Smooth muscle cell (in vitro differentiated cells): ENCODE data around the gene CALML6. TPM values are rescaled to one million over a fixed set of nuclear protein-coding genes. Genes with fewer than 3 reads are reported as not detected.
A peak's percentile ranks its signal among the peaks of the same experiment; 100 is the strongest.

Experiments
- DNase-seq: peaks from one replicate; lab custom pipeline; 2025; ENCODE audit not compliant: unreplicated experiment; lab: John Stamatoyannopoulos, UW
- H2AFZ ChIP-seq: fragments of 200-600 bp; sonication (generic); 2 replicates; pipeline ENCODE4 v1.6.0; 2016; ENCODE audit warnings: antibody characterized with exemption, low read depth, mild to moderate bottlenecking
- H3F3A ChIP-seq: fragments of 200-600 bp; sonication (generic); 2 replicates; pipeline ENCODE4 v1.6.0; 2017; ENCODE audit warnings: antibody characterized with exemption, low read depth
- H3K27ac ChIP-seq: fragments of 200-600 bp; sonication (generic); 2 replicates; pipeline ENCODE4 v1.5.1; 2016; ENCODE audit warnings: low read depth, mild to moderate bottlenecking
- H3K27me3 ChIP-seq: fragments of 200-600 bp; sonication (generic); 2 replicates; pipeline ENCODE4 v1.6.1; 2016; ENCODE audit warnings: low read depth, mild to moderate bottlenecking
- H3K36me3 ChIP-seq: fragments of 200-600 bp; sonication (generic); 2 replicates; pipeline ENCODE4 v1.5.1; 2016; ENCODE audit warnings: low read depth
- H3K4me1 ChIP-seq: fragments of 200-600 bp; sonication (generic); 2 replicates; pipeline ENCODE4 v1.5.1; 2016; ENCODE audit warnings: low read depth
- H3K4me2 ChIP-seq: fragments of 200-600 bp; sonication (generic); 2 replicates; pipeline ENCODE4 v1.6.0; 2016; ENCODE audit warnings: mild to moderate bottlenecking
- H3K4me3 ChIP-seq: fragments of 200-600 bp; sonication (generic); 2 replicates; pipeline ENCODE4 v1.5.1; 2016; ENCODE audit warnings: mild to moderate bottlenecking
- H3K79me2 ChIP-seq: fragments of 200-600 bp; sonication (generic); 2 replicates; pipeline ENCODE4 v1.6.0; 2016; ENCODE audit warnings: low read depth, mild to moderate bottlenecking
- H3K9ac ChIP-seq: fragments of 200-600 bp; sonication (generic); 2 replicates; pipeline ENCODE4 v1.6.0; 2016; ENCODE audit warnings: low read depth
- H3K9me3 ChIP-seq: fragments of 200-600 bp; sonication (generic); replicated peaks from 2 replicates; pipeline ENCODE4 v1.5.1; 2016; ENCODE audit warnings: low read depth
- H4K20me1 ChIP-seq: fragments of 200-600 bp; sonication (generic); 2 replicates; pipeline ENCODE4 v1.6.0; 2016; ENCODE audit warnings: low read depth
- WGBS: methylation state at CpG from one replicate; pipeline ENCODE4 v1.1.7; 2016; ENCODE audit warnings: low lambda C conversion rate; 5-methylcytosine and 5-hydroxymethylcytosine counted together
- polyA plus RNA-seq: library from polyadenylated mRNA; unstranded; fragments of >200 nt; fragmentation: Nextera tagmentation; extraction: Ambion mirVana; gene quantifications from 2 replicates; pipeline ENCODE4 v1.2.1, GENCODE V29; 2016
- total RNA-seq: library from RNA; depleted of rRNA; stranded (reverse); fragments of >200 nt; gene quantifications from 2 replicates; pipeline ENCODE4 v1.2.3, GENCODE V29; 2014
- TF ChIP-seq, protein P1 (sequence below): fragments of 200-600 bp; sonication (generic); IDR thresholded peaks from 2 replicates; pipeline ENCODE4 v1.5.1; 2017; ENCODE audit warnings: borderline replicate concordance, mild to moderate bottlenecking, antibody characterized with exemption; ENCODE audit not compliant: insufficient read depth, poor library complexity, severe bottlenecking

The CALML6 gene
- total and polyA plus RNA-seq, 2 experiments from 2014 or later = 0.18 to 1.3 TPM

GRCh38 chr1:1891349-1892078 lies 23.5 kb upstream of the CALML6 start:
- peak overlapping the region; percentile 87 for H3K9ac ChIP-seq
- H2AFZ ChIP-seq = peak overlapping the region; percentile 72
- no peaks in the 10 kb centered on the region for H3F3A ChIP-seq
- WGBS = 7% methylated on average over 20 of the region's 59 CpGs
- peaks cover 33% of the 10 kb centered on the region for H3K4me1 ChIP-seq
- peak overlapping the region; percentile 94 for H3K4me2 ChIP-seq
- TF ChIP-seq, protein P1, sequence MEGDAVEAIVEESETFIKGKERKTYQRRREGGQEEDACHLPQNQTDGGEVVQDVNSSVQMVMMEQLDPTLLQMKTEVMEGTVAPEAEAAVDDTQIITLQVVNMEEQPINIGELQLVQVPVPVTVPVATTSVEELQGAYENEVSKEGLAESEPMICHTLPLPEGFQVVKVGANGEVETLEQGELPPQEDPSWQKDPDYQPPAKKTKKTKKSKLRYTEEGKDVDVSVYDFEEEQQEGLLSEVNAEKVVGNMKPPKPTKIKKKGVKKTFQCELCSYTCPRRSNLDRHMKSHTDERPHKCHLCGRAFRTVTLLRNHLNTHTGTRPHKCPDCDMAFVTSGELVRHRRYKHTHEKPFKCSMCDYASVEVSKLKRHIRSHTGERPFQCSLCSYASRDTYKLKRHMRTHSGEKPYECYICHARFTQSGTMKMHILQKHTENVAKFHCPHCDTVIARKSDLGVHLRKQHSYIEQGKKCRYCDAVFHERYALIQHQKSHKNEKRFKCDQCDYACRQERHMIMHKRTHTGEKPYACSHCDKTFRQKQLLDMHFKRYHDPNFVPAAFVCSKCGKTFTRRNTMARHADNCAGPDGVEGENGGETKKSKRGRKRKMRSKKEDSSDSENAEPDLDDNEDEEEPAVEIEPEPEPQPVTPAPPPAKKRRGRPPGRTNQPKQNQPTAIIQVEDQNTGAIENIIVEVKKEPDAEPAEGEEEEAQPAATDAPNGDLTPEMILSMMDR = no peak
- peak; percentile 89 for DNase-seq
- H4K20me1 ChIP-seq = peaks cover 36% of the 10 kb centered on the region
- peaks cover 41% of the 10 kb centered on the region for H3K79me2 ChIP-seq
- peak overlapping the region; percentile 84 for H3K4me3 ChIP-seq
- H3K27ac ChIP-seq = peak overlapping the region; percentile 73
- no peaks in the 10 kb centered on the region for H3K36me3 ChIP-seq
- no peaks in the 10 kb centered on the region for H3K27me3 ChIP-seq
- H3K9me3 ChIP-seq = no peaks in the 10 kb centered on the region

GRCh38 chr1:1892079-1892762 lies 22.8 kb upstream of the CALML6 start:
- Histone ChIP-seq H3K79me2 (peaks cover 33% of the 10 kb centered on the region), H3K4me2 (peak overlapping the region; percentile 94), H3K27ac (peak overlapping the region; percentile 73), H3F3A (no peaks in the 10 kb centered on the region), H3K36me3 (no peaks in the 10 kb centered on the region), H3K9me3 (no peaks in the 10 kb centered on the region), H3K4me3 (peak overlapping the region; percentile 84), H3K27me3 (no peaks in the 10 kb centered on the region), H3K4me1 (peaks cover 33% of the 10 kb centered on the region), H2AFZ (no peak overlapping the region), H3K9ac (no peak overlapping the region), H4K20me1 (peaks cover 29% of the 10 kb centered on the region)
- TF ChIP-seq, protein P1 = no peak
- DNase-seq = no peak
- 89% methylated on average over 21 of the region's 21 CpGs for WGBS

DNA sequence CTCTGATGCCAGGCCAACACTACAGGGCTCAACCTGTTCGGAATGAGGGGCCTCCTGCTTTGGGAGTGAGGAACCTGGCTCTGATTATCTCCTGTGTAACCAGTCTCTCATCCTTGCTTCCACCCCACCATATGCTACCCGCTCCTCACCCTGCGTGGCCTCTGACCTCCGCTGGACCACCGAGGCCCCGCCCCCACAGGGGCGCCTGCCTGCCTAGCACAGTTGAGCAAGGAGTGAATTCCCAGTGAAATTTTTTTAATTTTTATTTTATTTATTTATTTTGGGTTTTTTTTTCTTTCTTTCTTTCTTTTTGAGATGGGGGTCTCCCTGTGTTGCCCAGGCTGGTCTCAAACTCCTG lies 22.3 kb upstream of the CALML6 start:
- 94% methylated on average over 7 of the region's 7 CpGs for WGBS

More for the DNA sequence above, 22.3 kb upstream of the CALML6 start:
- TF ChIP-seq, protein P1 = no peak
- H3K9me3 ChIP-seq = no peaks in the 10 kb centered on the region
- no peaks in the 10 kb centered on the region for H3K27me3 ChIP-seq
- no peaks in the 10 kb centered on the region for H3K36me3 ChIP-seq
- peaks cover 28% of the 10 kb centered on the region for H3K79me2 ChIP-seq
- H3K4me1 ChIP-seq = peaks cover 27% of the 10 kb centered on the region
- DNase-seq = no peak
- H4K20me1 ChIP-seq = peaks cover 24% of the 10 kb centered on the region
- H2AFZ ChIP-seq = no peak overlapping the region
- H3K27ac ChIP-seq = no peak overlapping the region
- H3K4me2 ChIP-seq = no peak overlapping the region
- H3F3A ChIP-seq = no peaks in the 10 kb centered on the region
- no peak overlapping the region for H3K4me3 ChIP-seq
- no peak overlapping the region for H3K9ac ChIP-seq
